HL-60 (cell line): ENCODE measurements around the gene ATXN7L3.

ENCODE experiments used
- CTCF ChIP-seq: IDR thresholded peaks from one replicate; pipeline ENCODE4 v1.5.1; 2011; ENCODE audit warnings: low read length, control low read depth, inconsistent platforms; ENCODE audit not compliant: insufficient read depth
- POLR2AphosphoS5 ChIP-seq: IDR thresholded peaks from 2 replicates; pipeline ENCODE4 v1.6.1; 2012; ENCODE audit warnings: low read depth
- SPI1 ChIP-seq: IDR thresholded peaks from 2 replicates; pipeline ENCODE4 v1.6.1; 2012; ENCODE audit warnings: low read depth, mild to moderate bottlenecking, borderline replicate concordance

DNA sequence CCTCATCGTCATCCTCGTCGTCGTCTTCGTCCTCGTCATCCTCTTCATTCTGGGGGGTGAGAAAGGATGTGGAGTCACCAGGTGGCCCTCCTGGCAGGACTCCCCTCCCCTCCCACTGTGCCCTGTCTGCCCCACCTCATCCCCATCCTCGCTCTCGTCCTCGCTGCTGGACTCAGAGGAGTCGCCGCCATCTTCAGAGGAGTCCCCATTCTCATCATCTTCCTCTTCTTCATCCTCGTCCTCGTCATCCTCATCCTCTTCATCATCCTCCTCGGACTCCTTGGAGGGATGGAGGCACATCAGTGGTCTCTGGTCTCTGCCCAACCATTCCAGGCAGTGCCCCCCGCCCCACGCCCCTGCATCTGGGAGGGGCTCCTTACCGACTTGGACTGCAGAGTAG is 7.6 kb upstream of the ATXN7L3 start:
- TF ChIP-seq CTCF (no peak), POLR2AphosphoS5 (no peak; the same call in 1 of the 2 replicates), SPI1 (no peak)
